Choroid plexus epithelial cell (primary cell): ENCODE results near the gene CEP20.

Experiments used
- DNase-seq: peaks from one replicate; pipeline ENCODE4 v3.0.0-alpha.2; 2010; ENCODE audit warnings: low read depth
- H3K4me3 ChIP-seq: 2 replicates; pipeline ENCODE4 v1.5.1; 2011; ENCODE audit warnings: low read depth, mild to moderate bottlenecking, control low read depth, low read length, moderate library complexity
- TF ChIP-seq, protein P1 (sequence below): conservative IDR thresholded peaks from 2 replicates; pipeline ENCODE4 v1.5.1; 2011; ENCODE audit warnings: low read depth, mild to moderate bottlenecking, control low read depth, inconsistent platforms, low read length, moderate library complexity

Gene CEP20

DNA sequence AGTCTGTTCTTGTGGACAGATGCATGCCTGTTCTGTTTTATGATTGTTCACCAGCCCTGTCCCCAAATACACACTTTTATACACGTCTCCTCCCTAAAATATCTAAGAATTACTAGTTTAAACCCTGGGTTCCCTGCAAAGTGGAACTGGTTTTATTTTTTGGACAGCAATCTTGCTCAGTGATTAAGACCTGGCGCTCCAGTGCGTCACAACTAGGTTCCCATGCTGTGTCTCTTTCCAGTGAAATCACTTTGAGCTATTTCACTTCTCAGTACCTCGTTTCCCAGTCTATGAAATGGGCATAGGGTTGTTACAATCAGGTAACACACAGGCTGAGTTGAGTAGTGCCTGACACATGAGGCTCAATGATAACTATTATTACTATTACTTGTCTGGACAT is 1.1 kb downstream of the CEP20 start:
- H3K4me3 ChIP-seq, result peak overlapping the region; percentile 97
- DNase-seq, result no peak
- TF ChIP-seq, protein P1, sequence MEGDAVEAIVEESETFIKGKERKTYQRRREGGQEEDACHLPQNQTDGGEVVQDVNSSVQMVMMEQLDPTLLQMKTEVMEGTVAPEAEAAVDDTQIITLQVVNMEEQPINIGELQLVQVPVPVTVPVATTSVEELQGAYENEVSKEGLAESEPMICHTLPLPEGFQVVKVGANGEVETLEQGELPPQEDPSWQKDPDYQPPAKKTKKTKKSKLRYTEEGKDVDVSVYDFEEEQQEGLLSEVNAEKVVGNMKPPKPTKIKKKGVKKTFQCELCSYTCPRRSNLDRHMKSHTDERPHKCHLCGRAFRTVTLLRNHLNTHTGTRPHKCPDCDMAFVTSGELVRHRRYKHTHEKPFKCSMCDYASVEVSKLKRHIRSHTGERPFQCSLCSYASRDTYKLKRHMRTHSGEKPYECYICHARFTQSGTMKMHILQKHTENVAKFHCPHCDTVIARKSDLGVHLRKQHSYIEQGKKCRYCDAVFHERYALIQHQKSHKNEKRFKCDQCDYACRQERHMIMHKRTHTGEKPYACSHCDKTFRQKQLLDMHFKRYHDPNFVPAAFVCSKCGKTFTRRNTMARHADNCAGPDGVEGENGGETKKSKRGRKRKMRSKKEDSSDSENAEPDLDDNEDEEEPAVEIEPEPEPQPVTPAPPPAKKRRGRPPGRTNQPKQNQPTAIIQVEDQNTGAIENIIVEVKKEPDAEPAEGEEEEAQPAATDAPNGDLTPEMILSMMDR, result no peak

DNA sequence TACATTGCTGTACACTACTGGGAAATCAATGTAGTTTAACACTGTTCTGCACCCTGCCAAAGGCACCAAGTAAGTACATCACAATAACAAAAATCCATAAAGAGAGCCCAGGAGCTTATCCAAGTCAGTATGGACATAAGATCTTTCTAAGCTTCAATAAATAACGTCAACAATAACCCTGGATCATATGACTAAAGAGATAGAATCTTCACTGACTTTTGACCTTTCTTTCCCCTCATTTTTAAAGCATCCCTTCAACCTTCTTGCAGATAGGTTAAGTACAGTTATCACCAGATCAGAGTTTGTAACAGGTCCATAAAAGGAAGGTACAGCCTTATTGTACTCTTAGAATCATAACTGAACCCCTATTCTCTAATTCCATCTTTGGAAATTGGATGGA is 2.3 kb downstream of the CEP20 start:
- DNase-seq, result no peak
- no peak overlapping the region for H3K4me3 ChIP-seq
- TF ChIP-seq, protein P1, result no peak

DNA sequence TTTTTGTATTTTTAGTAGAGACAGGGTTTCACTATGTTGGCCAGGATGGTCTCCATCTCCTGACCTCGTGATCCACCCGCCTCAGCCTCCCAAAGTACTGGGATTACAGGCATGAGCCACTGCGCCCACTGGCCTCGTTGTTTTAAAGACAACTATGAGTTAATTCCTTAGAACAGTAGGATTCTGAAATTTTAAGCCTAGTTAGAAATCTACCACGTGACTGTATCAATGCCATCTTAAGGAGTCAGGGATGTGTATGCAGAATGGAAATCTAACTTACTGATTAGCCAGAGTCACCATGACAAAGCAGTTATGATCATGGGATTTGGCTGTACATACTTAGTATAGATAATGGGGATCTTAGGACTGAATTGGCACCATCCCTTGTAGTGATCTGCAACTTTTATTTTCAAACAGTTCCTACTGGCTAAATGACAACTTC is 2.8 kb downstream of the CEP20 start:
- no peak overlapping the region for H3K4me3 ChIP-seq
- TF ChIP-seq, protein P1, result no peak
- DNase-seq, result no peak

DNA sequence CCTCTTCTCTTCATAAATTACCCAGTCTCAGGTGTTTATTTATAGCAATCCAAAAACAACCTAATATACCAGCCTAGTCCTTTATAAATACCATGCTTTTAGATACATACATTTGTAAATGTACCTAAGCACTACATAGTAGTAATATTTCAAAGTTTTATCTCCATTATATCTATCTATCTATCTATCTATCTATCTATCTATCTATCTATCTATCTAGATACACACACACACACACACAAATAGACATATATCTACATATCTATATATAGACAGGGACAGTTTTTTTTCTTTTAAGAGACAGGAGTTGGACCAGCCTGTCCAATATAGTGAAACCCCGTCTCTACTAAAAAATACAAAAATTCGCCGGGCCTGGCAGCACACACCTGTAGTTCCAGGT is 5.8 kb downstream of the CEP20 start:
- no peak for DNase-seq
- H3K4me3 ChIP-seq, result no peak overlapping the region
- TF ChIP-seq, protein P1, result no peak

DNA sequence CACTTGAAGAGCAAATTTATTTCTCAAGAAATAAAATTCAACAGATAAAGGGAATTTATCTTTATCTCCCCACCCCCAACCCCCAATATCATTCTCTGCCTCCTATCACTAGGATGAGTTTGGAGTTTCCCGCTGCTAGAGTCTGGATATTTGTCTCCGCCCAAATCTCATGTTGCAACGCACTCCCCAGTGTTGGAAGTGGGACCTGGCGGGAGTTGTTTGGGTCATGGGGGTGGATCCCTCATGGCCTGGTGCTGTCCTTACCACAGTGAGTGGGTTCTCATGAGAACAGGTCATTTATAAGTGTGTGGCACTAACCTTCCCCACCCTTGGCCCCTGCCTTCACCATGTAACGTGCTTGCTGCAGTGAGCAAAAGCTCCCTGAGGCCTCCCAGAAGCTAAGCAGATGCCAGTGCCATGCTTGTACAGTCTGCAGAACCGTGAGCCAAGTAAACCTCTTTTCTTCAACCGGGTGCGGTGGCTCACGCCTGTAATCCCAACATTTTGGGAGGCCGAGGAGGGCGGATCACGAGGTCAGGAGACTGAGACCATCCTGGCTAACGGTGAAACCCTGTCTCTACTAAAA is 6.5 kb downstream of the CEP20 start:
- no peak for DNase-seq
- no peak overlapping the region for H3K4me3 ChIP-seq
- TF ChIP-seq, protein P1, result no peak

DNA sequence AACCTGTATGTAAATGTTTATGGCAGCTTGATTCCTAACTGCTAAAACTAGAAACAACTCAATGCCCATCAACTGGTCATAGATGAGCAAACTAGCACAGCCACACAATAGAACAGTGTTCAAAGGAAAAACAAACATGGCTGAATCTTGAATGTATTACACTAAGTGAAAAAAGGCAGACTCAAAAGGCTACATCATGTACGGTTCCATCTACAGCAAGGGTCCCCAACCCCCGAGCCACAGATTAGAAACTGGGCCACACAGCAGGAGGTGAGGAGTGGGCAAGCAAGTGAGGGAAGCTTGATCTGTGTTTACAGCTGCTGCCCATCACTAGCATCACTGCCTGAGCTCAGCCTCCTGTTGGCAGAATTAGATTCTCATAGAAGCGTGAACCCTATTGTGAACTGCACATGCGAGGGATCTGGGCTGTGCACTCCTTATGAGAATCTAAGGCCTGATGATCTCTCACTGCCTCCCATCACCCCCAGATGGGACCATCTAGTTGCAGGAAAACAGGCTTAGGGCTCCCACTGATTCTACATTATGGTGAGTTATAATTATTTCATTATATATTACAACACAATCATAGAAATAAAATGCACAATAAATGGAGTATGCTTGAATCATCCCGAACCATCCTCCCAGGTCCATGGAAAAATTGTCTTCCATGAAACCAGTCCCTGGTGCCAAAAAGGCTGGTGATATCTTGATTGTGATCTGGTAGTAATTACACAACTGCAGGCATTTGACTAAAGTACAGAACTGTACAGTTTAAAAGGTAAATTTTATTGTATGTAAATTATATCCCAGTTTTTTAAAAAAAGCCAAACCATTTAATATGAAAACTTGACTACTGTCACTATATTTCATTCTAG is 7.7 kb downstream of the CEP20 start:
- H3K4me3 ChIP-seq, result no peak overlapping the region
- TF ChIP-seq, protein P1, result no peak
- DNase-seq, result no peak

DNA sequence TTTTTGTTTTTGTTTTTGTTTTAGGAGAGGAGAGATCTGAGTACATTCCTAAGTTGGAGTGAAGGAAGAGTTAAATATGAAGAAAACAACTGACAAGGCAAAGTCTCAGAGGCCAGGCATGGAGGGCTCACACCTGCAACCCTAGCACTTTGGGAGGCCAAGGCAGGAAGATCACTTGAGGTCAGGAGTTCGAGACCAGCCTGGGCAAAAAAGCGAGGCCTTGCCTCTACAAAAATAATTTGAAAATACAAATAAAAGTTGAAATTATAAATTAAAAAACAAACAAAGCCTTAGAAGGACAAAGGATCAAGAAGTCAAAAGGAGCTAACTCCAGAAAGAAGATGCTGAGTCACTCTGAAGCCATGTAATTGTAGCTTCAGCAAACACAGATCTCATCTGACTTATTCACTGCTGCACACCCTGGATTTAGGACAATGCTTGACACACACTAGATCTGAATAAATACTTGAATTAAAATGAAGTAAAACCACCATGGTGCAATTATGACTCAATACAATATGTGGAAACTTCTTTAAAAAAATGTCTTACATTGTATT is 9.1 kb downstream of the CEP20 start:
- TF ChIP-seq, protein P1, result no peak
- H3K4me3 ChIP-seq, result no peak overlapping the region
- peak; percentile 92 for DNase-seq
